ENCODE data around the gene SLC7A8. TPM values are rescaled to one million over a fixed set of nuclear protein-coding genes. Genes with fewer than 3 reads are reported as not detected.

SLC7A8 gene
- total and polyA plus RNA-seq, 10 of the 15 experiments (the other 5 are each of a cell fraction or from before 2014, with no cell fraction given), result 0.06 to 0.28 (median 0.21) TPM; not detected in 7

DNA sequence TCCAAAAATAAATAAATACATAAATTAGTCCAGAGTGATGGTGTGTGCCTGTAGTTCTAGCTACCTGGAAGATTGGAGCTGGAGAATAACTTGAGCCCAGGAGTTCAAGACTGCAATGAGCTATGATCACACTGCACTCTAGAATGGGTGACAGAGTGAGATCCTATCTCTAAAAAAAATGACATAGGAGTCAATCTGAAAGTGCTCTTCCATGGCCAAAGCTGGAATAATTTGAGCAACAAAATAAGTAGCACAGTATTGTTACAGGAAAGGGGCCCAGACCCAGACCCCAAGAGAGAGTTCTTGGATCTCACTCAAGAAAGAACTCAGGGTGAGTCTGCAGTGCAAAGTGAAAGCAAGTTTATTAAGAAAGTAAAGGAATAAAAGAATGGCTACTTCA lies 24.9 kb upstream of the SLC7A8 start:
- no peak for ATAC-seq
- intact Hi-C loops (cut with micrococcal nuclease; ENCODE audit: unreplicated experiment), result no loop called here
- Histone ChIP-seq H3K36me3 (ENCODE audit: control insufficient read depth in 2 of 2, insufficient read depth in 2 of 2, low read length in 1 of 2) (no peaks in the 10 kb centered on the region), H3K9me3 (replicated peaks; ENCODE audit: control insufficient read depth, insufficient read depth, low read length) (no peaks in the 10 kb centered on the region), H3K27me3 (replicated peaks in 1 of 2; ENCODE audit: control insufficient read depth in 2 of 2, insufficient read depth in 2 of 2, low read length in 1 of 2) (no peaks in the 10 kb centered on the region), H3K4me3 (no peak overlapping the region), H3K9ac (ENCODE audit: control insufficient read depth, insufficient read depth, low read length) (no peak overlapping the region), H3K79me2 (ENCODE audit: control insufficient read depth, insufficient read depth, low read length) (no peaks in the 10 kb centered on the region), H3K4me1 (ENCODE audit: control insufficient read depth, insufficient read depth, low read length) (no peaks in the 10 kb centered on the region), H3K27ac (ENCODE audit: control insufficient read depth, insufficient read depth) (no peak overlapping the region), H3K4me2 (ENCODE audit: control insufficient read depth, insufficient read depth) (no peak overlapping the region), H2AFZ (ENCODE audit: control insufficient read depth, low read depth, low read length) (no peak overlapping the region), H4K20me1 (ENCODE audit: control insufficient read depth, insufficient read depth) (no peaks in the 10 kb centered on the region)
- in situ Hi-C loops (cut with MboI), result no loop called here
- ChIA-PET CTCF (interaction anchor here (2.1 kb wide), 1 partner anchor 88 kb away, joined by 7 read pairs; no protein-coding TSS in a partner anchor), SMC1A (ENCODE audit: uncharacterized antibody, unreplicated experiment) (no interaction called here), POLR2A (no interaction called here), RAD21 (ENCODE audit: unreplicated experiment) (no interaction called here)
- no peak for DNase-seq (ENCODE audit: low read depth, low spot score)
- no peak for FAIRE-seq
- no TSS peak for BruUV-seq (replicated peaks)
- TF ChIP-seq SMC3 (IDR thresholded peaks at IDR 0.05; ENCODE audit: borderline replicate concordance, low read length) (no peak), NR2C2 (IDR thresholded peaks at IDR 0.05; ENCODE audit: borderline replicate concordance, control insufficient read depth, insufficient read length, low read depth) (no peak), SKIL (IDR thresholded peaks at IDR 0.05; ENCODE audit: low read depth, poor library complexity, severe bottlenecking) (no peak), ZBED1 (IDR thresholded peaks at IDR 0.05; ENCODE audit: borderline replicate concordance) (no peak), IRF4 (IDR thresholded peaks at IDR 0.05; ENCODE audit: low read depth, low read length) (no peak), HDAC2 (IDR thresholded peaks at IDR 0.05) (no peak), CREB1 (IDR thresholded peaks at IDR 0.05; ENCODE audit: low read depth) (no peak), ZBTB11 (CRISPR knock-in tag; IDR thresholded peaks at IDR 0.05) (no peak), IKZF1 (conservative IDR thresholded peaks at IDR 0.05) (no peak), MTA3 (IDR thresholded peaks at IDR 0.05; ENCODE audit: borderline replicate concordance, low read length) (no peak), RB1 (IDR thresholded peaks at IDR 0.05; ENCODE audit: borderline replicate concordance) (no peak), ZNF384 (IDR thresholded peaks at IDR 0.05; ENCODE audit: borderline replicate concordance, low read depth, low read length) (no peak), TBL1XR1 (IDR thresholded peaks at IDR 0.05; ENCODE audit: low read depth, low read length) (no peak), RUNX3 (IDR thresholded peaks at IDR 0.05; ENCODE audit: low read length) (no peak)
- TF ChIP-seq, protein P1, sequence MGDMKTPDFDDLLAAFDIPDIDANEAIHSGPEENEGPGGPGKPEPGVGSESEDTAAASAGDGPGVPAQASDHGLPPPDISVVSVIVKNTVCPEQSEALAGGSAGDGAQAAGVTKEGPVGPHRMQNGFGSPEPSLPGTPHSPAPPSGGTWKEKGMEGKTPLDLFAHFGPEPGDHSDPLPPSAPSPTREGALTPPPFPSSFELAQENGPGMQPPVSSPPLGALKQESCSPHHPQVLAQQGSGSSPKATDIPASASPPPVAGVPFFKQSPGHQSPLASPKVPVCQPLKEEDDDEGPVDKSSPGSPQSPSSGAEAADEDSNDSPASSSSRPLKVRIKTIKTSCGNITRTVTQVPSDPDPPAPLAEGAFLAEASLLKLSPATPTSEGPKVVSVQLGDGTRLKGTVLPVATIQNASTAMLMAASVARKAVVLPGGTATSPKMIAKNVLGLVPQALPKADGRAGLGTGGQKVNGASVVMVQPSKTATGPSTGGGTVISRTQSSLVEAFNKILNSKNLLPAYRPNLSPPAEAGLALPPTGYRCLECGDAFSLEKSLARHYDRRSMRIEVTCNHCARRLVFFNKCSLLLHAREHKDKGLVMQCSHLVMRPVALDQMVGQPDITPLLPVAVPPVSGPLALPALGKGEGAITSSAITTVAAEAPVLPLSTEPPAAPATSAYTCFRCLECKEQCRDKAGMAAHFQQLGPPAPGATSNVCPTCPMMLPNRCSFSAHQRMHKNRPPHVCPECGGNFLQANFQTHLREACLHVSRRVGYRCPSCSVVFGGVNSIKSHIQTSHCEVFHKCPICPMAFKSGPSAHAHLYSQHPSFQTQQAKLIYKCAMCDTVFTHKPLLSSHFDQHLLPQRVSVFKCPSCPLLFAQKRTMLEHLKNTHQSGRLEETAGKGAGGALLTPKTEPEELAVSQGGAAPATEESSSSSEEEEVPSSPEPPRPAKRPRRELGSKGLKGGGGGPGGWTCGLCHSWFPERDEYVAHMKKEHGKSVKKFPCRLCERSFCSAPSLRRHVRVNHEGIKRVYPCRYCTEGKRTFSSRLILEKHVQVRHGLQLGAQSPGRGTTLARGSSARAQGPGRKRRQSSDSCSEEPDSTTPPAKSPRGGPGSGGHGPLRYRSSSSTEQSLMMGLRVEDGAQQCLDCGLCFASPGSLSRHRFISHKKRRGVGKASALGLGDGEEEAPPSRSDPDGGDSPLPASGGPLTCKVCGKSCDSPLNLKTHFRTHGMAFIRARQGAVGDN (IDR thresholded peaks at IDR 0.05), result no peak
- TF ChIP-seq, protein P2, sequence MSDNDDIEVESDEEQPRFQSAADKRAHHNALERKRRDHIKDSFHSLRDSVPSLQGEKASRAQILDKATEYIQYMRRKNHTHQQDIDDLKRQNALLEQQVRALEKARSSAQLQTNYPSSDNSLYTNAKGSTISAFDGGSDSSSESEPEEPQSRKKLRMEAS (IDR thresholded peaks at IDR 0.05; ENCODE audit: low read depth, low read length), result no peak

All from GM12878 (cell line).